Measurements from ENCODE around the gene PCP4.

The PCP4 gene

GRCh38 chr21:39900491-39900890 is 33.3 kb downstream of the PCP4 start:
- Histone ChIP-seq H3K27me3 (replicated peaks; ENCODE audit: control insufficient read depth, insufficient read depth, low read length) (no peaks in the 10 kb centered on the region), H3K4me3 (replicated peaks; ENCODE audit: low read depth, low read length) (no peak overlapping the region), H3K36me3 (ENCODE audit: control insufficient read depth, insufficient read depth, low read length) (no peaks in the 10 kb centered on the region)
- TF ChIP-seq, protein P1, sequence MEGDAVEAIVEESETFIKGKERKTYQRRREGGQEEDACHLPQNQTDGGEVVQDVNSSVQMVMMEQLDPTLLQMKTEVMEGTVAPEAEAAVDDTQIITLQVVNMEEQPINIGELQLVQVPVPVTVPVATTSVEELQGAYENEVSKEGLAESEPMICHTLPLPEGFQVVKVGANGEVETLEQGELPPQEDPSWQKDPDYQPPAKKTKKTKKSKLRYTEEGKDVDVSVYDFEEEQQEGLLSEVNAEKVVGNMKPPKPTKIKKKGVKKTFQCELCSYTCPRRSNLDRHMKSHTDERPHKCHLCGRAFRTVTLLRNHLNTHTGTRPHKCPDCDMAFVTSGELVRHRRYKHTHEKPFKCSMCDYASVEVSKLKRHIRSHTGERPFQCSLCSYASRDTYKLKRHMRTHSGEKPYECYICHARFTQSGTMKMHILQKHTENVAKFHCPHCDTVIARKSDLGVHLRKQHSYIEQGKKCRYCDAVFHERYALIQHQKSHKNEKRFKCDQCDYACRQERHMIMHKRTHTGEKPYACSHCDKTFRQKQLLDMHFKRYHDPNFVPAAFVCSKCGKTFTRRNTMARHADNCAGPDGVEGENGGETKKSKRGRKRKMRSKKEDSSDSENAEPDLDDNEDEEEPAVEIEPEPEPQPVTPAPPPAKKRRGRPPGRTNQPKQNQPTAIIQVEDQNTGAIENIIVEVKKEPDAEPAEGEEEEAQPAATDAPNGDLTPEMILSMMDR (IDR thresholded peaks at IDR 0.05; ENCODE audit: insufficient read depth, low read length, poor library complexity, severe bottlenecking), result no peak
- no peak for DNase-seq (ENCODE audit: extremely low read depth, insufficient read length)

- H3K27me3 ChIP-seq (replicated peaks; ENCODE audit: control insufficient read depth, insufficient read depth, low read length), result no peaks in the 10 kb centered on the region
- no peaks in the 10 kb centered on the region for H3K36me3 ChIP-seq (ENCODE audit: control insufficient read depth, insufficient read depth, low read length)
- DNase-seq (ENCODE audit: extremely low read depth, insufficient read length), result no peak
- H3K4me3 ChIP-seq (replicated peaks; ENCODE audit: low read depth, low read length), result no peak overlapping the region
- TF ChIP-seq, protein P1 (IDR thresholded peaks at IDR 0.05; ENCODE audit: insufficient read depth, low read length, poor library complexity, severe bottlenecking), result no peak
These were observed 33.7 kb downstream of the PCP4 start for GRCh38 chr21:39900911-39901310.

- Histone ChIP-seq H3K36me3 (ENCODE audit: control insufficient read depth, insufficient read depth, low read length) (no peaks in the 10 kb centered on the region), H3K27me3 (replicated peaks; ENCODE audit: control insufficient read depth, insufficient read depth, low read length) (no peaks in the 10 kb centered on the region), H3K4me3 (replicated peaks; ENCODE audit: low read depth, low read length) (no peak overlapping the region)
- DNase-seq (ENCODE audit: extremely low read depth, insufficient read length), result no peak
- TF ChIP-seq, protein P1 (IDR thresholded peaks at IDR 0.05; ENCODE audit: insufficient read depth, low read length, poor library complexity, severe bottlenecking), result no peak
These were observed 35.7 kb downstream of the PCP4 start for GRCh38 chr21:39902986-39903385.

GRCh38 chr21:39904457-39904856 is 37.2 kb downstream of the PCP4 start:
- DNase-seq (ENCODE audit: extremely low read depth, insufficient read length), result no peak
- Histone ChIP-seq H3K36me3 (ENCODE audit: control insufficient read depth, insufficient read depth, low read length) (no peaks in the 10 kb centered on the region), H3K27me3 (replicated peaks; ENCODE audit: control insufficient read depth, insufficient read depth, low read length) (no peaks in the 10 kb centered on the region), H3K4me3 (replicated peaks; ENCODE audit: low read depth, low read length) (no peak overlapping the region)
- TF ChIP-seq, protein P1 (IDR thresholded peaks at IDR 0.05; ENCODE audit: insufficient read depth, low read length, poor library complexity, severe bottlenecking), result no peak

DNA sequence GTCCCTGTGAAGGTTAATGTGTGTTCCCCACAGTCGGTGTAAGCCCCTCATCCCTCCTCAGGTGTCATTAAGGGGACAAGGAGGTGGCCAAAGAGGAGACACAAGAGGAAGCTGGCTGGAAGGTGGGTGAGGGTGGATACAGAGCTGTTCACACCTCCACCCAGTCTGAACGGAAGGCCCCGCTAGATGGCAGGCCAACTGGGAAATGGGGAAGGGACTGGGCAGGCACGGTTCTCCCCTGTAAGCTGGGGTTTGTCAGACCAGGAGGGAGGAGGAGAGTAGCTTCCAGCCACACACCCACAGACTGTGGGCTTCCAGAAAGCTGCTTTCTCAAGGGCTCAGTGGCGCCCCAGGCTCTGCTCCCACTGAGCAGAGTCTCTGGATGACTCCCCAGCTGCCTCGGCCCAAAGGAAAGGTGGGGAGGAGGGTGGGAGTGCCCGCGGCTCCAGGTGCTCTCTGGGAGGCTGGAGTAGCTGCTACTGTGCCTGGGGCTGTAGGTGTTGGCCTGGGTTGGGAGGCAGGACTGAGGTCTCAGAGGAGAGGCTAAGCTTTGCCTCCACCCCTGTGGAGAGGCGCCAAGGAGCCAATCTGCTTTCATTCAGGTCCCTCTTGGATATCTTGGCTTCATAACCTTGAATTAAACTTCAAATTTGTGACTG is 41.2 kb downstream of the PCP4 start:
- TF ChIP-seq, protein P1 (IDR thresholded peaks at IDR 0.05; ENCODE audit: insufficient read depth, low read length, poor library complexity, severe bottlenecking), result no peak
- H3K4me3 ChIP-seq (replicated peaks; ENCODE audit: low read depth, low read length), result no peak overlapping the region

More for the DNA sequence above, 41.2 kb downstream of the PCP4 start:
- no peak for DNase-seq (ENCODE audit: extremely low read depth, insufficient read length)
- Histone ChIP-seq H3K27me3 (replicated peaks; ENCODE audit: control insufficient read depth, insufficient read depth, low read length) (no peaks in the 10 kb centered on the region), H3K36me3 (ENCODE audit: control insufficient read depth, insufficient read depth, low read length) (no peaks in the 10 kb centered on the region)

Data from GM06990 (cell line).